DND-41 (cell line): ENCODE data around the gene RBM47.

ENCODE experiments used
- CTCF ChIP-seq: IDR thresholded peaks from 2 replicates; pipeline ENCODE4 v1.5.1; 2012; ENCODE audit warnings: borderline replicate concordance, low read length, moderate library complexity, mild to moderate bottlenecking; ENCODE audit not compliant: poor library complexity, severe bottlenecking; ENCODE audit errors: extremely low read depth
- EZH2 ChIP-seq: IDR thresholded peaks from 3 replicates; pipeline ENCODE4 v1.6.1; 2012; ENCODE audit warnings: borderline replicate concordance, low read depth, mild to moderate bottlenecking, moderate library complexity, low read length, inconsistent platforms; ENCODE audit not compliant: severe bottlenecking

GRCh38 chr4:40412866-40413795 lies 216.5 kb downstream of the RBM47 start:
- no peak for TF ChIP-seq CTCF
- no peak for TF ChIP-seq EZH2
